AG09319 (cell line): Measurements from ENCODE around the gene SSBP3.
A peak's percentile ranks its signal among the peaks of the same experiment; 100 is the strongest.
"Not testable (repeated sequence)": the region's sequence is repeated elsewhere in the genome, so short reads cannot be mapped to it uniquely, and the experiment has no call there.

ENCODE experiments used
- DNase-seq: peaks from one replicate; pipeline ENCODE4 v3.0.0-alpha.2; 2010; ENCODE audit warnings: low read depth; ENCODE audit errors: extremely low read depth
- CTCF ChIP-seq: IDR thresholded peaks from 2 replicates; pipeline ENCODE4 v1.5.1; 2011; ENCODE audit warnings: low read depth, mild to moderate bottlenecking, inconsistent platforms, low read length, moderate library complexity

SSBP3 gene

DNA sequence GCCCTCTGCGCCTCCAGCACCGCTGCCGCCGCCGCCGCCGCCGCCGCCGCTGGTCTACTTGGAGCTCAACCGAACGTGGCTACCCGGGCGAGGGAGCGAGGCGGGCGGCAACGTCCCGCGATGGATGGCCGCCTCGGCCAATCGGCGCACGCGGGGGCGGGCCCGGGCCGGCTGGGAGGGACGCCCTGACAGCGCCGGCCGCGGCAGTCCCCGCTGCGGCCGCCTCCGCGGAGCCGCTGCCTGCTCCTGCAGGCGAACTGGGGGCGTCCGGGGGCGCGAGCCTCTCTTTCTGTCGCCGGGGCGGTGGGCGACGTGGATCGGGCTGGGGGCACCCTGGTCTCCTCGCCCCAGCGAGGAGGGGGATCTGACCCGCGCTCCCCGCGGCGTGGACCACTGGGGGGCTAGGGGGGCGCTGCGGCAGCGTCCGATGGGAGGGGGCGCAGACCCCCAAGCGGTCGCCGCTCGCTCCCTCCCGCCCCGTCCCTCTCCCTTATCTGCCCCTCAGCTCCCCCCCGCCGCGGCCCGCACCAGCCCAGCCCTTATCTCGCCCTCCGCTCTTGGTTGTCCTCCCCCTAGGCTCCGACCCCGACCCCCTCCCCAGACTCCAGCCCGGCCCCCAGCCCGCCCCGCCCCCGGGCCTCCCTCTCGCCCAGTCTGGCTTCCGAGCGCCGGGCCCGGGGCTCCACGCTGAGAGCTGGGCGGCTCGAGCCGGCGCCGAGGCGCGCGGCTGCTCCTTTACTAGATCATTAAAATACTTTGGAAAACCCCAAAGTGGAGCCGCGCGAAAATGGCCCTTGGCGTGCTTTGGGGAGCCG, at the start of gene SSBP3:
TSS of gene SSBP3 (minus strand) at position 56 of the 815 bp plus-strand sequence.
- DNase-seq, result peak; percentile 67

GRCh38 chr1:54453509-54453908, 47.3 kb upstream of the SSBP3 start:
- no peak for DNase-seq
- TF ChIP-seq CTCF, result no peak

More for the DNA sequence above, at the start of gene SSBP3:
- no peak for TF ChIP-seq CTCF

DNA sequence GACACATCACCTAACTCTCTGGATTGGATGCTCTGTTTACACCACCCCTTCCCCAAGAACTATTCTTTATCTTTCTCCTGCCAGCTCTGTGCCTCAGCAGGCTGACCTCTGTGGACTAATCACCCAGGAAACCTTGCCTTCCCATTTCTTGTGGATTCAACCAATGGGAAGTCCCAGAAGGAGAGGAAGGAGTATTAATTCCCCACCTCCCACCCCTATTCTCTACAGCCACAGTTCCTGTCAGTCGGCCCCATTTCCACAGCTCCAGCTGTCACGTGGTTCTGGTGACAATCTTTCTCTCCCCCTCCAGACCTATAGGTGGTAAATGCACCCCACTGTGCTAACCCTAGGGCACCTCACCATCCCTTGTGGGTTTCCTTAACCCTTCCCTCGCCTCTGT, 46.8 kb upstream of the SSBP3 start:
- TF ChIP-seq CTCF, result no peak
- DNase-seq, result no peak

DNA sequence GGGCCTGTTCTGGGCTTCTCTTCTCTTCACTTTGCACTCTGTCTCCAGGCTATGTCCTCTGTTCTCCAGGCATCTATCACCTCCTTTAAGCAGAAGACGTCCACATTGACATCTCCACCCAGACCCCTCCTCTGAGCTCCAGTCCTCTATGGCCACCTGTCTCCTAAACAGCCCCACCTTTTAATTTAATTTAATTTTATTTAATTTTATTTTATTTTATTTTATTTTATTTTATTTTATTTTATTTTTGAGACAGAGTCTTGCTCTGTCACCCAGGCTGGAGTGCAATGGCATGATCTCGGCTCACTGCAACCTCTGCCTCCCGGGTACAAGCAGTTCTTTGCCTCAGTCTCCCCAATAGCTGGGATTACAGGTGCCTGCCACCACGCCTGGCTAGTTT, 43.2 kb upstream of the SSBP3 start:
- DNase-seq, result not testable (repeated sequence)

DNA sequence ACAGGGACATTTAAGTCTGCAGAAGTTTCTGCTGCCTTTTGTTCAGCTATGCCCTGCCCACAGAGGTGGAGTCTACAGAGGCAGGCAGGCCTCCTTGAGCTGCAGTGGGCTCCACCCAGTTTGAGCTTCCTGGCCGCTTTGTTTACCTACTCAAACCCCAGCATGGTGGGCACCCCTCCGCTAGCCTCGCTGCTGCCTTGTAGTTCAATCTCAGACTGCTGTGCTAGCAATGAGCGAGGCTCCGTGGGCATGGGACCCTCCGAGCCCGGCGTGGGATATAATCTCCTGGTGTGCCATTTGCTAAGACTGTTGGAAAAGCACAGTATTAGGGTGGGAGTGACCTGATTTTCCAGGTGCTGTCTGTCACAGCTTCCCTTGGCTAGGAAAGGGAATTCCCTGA, 42.6 kb upstream of the SSBP3 start:
- DNase-seq, result not testable (repeated sequence)

GRCh38 chr1:54447081-54447480, 40.9 kb upstream of the SSBP3 start:
- DNase-seq, result not testable (repeated sequence)

DNA sequence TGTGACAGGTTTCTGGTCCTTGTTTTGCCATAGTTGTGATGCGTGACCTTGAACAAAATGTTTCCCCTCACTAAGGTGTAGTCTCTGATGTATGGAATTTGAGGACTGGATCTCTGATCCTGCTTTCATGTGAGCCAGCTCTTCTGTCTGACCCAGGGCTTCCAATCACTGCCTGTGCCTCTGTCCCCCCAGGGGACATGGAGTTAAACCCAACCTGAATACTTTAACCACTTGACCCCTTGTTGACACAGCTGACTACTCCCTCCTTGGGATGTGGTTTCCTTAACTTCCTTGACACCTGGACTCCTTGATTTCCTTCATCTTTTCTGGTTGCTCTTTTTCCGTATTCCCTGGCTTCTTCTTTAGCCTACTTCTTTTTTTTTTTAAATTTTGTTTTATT, 36.0 kb upstream of the SSBP3 start:
- no peak for DNase-seq
- TF ChIP-seq CTCF, result no peak

DNA sequence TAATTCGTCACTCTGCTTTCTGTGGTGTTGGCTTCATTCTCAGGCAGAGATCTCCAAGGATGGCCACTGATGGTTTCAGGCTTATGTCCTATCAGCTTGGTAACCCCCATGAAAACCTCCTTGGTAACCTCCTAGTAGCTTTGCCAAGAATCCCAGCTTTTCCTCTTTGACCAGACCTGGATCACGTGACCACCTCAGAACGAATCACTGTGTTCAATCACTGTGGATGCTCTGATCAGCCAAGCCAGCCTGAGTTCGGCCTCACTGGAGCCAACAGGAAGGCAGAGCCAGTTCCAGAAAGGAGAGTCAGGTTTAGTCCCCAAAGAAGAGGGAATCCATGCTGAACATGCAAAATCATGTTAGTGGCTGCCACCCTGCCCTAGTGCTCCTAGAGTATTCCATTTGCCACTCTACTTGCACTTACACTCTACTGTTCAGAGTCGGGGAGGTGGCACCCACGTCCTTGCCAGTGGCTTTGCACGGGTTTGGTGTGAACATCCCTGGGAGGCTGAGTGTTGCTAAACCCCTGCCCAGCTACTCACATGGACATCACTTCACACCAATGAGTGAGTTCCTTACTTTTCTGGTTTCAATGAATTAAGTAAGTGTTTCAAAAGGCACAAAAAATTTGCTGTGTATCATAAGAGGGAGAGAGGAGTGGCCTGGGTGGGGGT, 33.5 kb upstream of the SSBP3 start:
- TF ChIP-seq CTCF, result no peak
- no peak for DNase-seq

GRCh38 chr1:54437783-54438182, 31.6 kb upstream of the SSBP3 start:
- TF ChIP-seq CTCF, result no peak

More at GRCh38 chr1:54437783-54438182, 31.6 kb upstream of the SSBP3 start:
- DNase-seq, result no peak
